ENCODE data around the gene MTF1.

Gene MTF1

DNA sequence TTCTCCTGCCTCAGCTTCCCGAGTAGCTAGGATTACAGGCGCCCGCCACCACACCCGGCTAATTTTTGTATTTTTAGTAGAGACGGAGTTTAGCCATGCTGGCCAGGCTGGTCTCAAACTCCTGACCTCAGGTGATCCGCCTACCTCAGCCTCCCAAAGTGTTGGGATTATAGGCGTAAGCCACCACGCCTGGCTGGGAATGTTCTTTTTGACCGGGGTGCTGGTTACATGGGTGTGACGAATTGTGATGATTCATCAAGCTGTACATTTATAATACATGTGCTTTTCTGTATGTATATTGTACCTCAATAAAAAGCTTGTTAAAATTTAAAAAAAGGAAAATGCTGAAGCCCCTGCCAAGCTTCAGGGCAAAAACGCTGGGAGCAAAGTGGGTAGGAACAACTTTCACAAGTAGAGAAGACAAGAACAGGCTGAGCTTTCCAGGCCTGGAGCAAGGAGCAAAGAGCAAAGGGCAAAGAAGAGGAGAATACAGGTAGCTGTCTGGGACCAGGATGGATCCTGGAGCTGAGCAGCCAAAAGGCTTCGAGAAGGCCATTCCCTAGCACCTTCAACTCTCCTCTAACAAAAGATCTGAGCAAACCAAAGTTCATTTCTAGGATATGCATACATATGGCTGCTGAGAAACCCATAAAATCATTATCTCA lies 30.9 kb downstream of the MTF1 start:
- DNase-seq (ENCODE audit: low read depth in 2 of 2) = no peak

DNA sequence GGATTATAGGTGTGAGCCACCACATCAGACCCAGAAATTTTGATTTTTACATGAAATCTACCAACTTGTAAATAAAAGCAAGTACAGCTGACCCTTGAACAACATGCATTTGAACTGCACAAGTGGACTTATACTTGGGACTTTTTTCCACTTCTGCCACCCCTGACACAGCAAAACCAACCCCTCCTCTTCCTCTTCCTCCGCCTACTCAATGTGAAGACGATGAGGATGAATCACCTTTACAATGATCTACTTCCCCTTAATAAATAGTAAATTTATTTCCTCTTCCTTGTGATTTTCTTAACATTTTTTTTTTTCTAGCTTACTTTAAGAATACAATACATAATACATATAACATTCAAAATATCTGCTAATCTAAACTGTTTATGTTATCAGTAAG lies 33.9 kb downstream of the MTF1 start:
- no peak for DNase-seq (ENCODE audit: low read depth in 2 of 2)

DNA sequence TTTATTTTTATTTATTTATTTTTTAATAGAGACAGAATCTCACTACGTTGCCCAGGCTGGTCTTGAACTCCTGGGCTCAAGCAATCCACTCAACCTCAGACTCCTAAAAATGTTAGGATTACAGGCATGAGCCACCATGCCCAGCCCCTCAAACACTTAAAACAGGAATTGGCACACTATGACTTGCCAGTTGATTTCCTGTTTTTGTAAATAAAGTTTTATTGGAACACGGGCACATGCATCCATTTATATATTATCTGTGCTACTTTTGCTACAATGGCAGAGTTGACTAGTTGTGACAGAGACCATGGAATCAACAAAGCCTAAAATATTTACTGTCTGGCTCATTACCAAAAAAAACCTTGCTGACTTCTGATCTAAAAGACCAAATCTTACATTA lies 35.4 kb downstream of the MTF1 start:
- no peak for DNase-seq (ENCODE audit: low read depth in 2 of 2)

DNA sequence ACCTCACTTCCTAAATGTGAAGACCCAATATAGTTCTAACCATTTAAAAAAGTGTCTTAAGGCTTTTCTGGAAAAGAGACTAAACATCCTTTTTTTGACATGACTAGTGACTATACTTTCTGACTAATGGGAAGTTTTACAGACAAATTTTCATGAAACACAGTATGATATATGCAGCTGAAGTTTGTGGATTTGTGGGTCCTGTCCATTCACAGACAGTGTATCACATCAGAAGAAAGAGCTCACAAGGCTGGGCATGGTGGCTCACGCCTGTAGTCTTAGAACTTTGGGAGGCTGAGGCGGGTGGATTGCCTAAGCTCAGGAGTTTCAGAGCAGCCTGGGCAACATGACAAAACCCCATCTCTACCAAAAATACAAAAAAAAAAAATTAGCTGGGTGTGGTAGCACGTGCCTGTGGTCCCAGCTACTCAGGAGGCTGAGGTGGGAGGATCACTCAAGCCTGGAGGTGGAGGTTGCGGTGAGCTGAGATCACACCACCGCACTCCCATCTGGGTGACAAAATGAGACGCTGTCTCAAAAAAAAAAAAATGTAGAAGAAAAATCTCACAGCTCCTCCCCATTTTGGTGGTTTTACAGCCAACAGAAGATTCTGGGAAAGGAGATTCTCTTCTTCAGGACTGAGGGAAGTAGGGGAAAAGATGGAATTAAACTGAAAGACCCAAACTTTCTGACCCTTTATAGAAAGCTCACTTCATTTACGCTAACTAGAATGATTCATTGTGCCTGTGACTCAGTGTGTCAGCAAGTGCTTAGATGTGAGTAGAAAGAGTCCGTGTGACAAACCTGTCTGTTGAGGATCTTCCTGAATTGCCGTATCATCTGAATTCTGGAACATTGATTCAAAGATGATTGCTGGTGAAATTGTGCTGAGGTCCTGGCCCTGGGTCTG lies 36.2 kb downstream of the MTF1 start:
- no peak for DNase-seq (ENCODE audit: low read depth in 2 of 2)

DNA sequence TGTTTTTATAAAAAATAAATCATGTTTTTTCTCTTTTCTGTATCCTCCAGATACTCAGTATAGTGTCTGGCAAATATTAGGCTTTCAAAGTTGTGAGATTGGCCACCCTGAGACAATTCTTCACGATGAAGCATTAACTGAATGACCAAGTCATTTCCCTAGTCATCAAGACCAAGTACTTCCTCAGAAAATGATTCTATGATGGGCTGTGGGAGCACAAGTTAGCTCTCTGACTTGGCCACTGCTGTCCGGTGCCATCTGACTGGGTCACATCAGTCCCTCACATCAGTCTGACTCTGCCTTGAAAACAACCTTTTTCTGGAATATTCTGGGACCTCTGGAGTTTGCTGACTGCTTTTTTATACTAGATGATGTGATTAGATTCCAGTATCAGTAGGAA lies 37.9 kb downstream of the MTF1 start:
- no peak for DNase-seq (ENCODE audit: low read depth in 2 of 2)

DNA sequence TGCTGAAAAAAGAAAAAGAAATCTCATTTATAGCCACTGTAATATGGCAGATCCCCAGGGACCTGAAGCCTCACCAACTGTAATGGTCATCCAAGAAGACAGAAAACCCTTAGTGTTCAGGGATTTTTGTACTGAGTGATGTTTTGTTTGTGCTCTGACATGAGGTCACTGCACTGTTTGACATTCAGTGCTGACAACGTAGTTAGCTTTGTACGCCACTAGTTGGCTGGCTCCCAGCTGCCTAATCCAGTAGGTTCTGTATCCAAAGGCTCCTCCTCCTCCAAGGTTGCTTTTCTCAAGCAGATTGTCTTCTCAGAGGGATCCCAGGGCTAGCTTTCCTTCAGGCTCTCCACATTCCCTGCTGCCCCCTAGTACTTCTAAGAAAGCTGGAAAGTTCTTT lies 41.9 kb downstream of the MTF1 start:
- DNase-seq (ENCODE audit: low read depth in 2 of 2) = no peak

DNA sequence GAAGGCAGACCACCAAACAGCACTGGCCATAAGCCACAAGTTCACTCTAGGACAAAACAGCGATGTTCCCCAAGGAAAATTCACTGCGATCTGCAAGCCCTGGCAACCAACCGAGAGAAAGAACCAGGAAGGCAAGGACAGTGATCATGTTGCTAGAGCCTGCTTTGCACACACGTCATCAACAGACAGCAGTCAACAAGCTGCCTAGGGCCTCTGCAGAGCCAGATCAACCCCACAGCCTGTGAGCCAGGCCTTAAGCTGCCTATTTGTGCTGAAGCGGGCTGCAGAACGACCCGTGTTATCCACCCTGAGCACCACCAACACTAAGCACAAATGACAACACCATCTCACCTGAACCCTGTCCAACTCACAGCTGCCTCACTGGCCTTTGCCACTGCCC lies 45.1 kb downstream of the MTF1 start:
- DNase-seq (ENCODE audit: low read depth in 2 of 2) = no peak

DNA sequence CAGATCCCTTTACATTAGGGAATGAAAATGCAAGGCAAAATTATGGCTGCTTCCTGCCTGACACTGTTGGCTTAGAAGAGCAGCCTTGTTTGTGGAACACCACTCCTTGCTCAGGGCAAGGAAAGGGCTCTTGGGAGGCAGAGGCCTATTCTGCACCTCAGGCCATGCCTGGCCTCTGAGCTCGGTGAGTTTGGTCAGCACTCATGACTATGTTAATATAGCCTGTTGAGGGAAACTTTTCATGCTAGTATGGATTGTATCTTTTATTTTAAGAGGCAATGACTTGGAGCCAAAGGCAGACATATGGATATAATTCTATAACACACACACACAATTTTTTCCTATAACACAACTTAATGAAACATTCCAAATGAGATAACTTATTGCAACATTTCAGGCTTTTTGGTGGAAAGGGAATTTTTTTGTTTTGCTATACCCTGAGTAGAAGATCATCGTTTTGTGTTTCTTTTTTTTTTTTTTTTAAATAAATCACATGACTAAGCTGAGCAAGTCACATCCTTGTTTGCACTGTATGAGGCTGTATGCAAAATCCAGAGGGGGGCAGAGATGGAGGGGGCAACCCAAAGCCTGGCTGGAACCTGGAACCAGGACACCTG lies 45.8 kb downstream of the MTF1 start:
- no peak for DNase-seq (ENCODE audit: low read depth in 2 of 2)

DNA sequence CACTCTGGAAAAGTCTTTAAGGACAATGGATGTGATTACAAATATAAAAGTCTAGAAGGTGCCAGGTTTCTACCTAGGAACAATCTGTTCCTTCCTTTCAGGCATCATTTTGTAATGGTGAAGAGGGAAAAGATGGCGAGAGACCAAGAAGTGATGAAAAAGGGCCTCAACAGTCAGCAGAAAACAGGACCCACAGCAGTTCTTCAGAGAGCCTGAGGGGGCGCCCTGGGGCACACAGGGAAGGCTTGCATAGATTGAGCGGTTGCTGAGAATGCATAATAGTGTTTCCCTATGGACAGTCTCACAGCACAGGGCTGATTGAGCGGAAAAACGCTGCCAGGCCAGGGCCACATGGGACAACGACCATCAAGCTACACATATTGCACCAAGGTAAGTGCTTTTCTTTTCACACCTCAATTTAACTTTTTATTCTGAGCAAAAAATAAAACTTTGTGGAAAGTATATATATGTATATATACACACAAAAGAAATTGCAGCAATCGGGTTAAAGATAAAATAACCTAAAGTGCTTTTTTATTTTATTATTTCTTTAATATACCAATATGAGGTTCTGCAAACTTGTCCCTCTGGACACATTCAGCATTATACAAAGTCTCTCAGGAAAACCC lies 48.3 kb downstream of the MTF1 start:
- peak; percentile 28 to 29 for DNase-seq (ENCODE audit: low read depth in 2 of 2)

DNA sequence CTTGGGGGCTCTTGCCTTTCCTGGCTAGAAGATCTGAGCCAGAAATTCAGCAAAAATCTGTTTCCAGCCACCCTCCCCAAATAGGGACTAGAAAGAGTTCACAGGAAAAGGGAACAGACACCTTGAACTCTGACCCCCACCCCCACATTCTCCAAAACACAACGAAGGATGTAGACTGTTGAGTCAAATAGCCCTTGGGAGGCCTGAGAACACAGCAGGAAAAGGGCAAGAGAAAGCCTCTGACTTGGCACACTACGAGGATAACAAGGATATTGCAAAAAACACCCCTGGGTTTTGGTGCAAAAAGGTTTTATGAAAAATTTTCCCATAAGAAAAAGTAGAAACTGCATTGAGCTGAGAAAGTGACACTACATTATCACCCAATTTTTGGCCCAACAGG lies 49.5 kb downstream of the MTF1 start:
- DNase-seq (ENCODE audit: low read depth in 2 of 2) = no peak

DNA sequence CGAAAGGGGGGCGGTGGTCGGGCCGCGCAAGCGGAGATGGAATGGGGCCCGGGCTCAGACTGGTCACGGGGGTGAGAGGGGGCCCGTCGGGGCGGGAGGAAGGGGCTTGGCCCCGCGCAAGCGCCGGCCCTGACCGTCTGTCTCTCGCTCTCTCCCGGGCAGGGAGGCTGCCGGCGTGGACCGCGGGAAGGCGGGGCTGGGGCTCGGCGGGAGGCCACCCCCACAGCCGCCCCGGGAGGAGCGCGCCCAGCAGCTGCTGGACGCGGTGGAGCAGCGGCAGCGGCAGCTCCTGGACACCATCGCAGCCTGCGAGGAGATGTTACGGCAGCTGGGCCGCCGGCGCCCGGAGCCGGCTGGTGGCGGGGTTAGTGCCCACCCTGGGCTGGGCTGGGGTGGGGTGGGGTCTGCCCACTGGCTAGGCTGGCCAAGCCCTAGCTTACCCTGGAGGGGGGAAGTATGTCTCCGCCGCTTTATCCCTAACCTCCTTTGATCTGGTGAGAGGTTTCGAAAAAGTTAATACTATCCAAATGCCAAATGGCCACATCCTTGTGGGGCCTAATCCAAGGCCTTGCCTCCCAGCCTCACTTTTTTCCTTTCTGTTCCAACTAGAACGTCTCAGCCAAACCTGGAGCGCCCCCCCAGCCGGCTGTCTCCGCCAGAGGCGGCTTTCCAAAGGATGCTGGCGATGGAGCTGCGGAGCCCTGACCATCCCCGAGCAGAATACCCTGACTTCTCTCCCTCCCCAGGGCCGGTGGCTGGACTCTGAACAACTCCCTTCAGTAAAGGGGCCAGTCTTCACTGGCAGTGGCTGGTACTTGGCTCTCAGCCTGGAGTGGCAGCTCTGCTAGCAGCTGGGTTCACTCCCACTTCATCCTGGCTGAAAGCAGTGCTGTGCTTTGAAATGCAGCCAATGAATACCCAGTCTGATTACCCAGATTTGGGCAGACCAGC lies 50.7 kb downstream of the MTF1 start:
- DNase-seq (ENCODE audit: low read depth in 2 of 2) = no peak

DNA sequence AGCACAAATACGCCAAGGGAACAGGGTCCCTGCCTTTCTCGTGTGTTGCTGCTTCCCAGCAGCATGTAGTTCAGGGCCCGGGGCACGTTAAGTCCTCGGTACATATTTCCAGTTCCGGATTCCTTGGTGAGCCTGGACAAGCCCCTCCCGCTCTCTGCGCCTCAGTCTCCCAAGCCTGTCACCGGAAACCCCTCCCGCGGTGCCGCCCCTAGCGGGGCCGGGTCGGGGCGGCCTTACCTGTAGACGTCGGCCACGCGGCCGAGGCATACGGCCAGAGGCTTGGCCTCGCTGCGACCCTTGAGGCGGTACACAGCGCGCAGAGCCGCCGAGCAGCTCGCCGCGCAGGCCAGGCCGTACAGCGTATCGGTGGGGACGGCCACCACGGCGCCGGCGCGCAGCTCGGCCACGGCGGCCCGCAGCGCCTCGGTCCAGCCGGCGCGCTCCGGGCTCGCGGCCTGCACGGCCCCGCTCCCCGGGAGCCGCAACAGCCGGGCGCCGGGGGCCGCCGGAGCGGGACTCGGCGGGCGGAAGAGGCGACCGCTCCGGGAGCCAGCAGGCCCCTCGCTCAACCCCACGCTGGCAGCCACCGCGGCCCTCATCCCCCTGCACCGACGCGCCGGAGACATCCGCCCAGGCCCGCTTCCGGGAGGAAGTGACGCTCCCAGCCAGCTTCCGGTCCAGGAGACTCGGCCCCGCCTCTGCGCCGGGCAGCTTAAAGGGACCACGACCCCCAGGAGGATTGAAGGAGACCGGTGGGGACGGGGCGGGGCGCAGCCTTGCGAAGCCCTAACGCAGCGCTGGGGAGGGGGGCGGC lies 51.6 kb downstream of the MTF1 start, which contains the start of the genes C1orf122 and YRDC:
Gene C1orf122, plus strand, starts transcription at position 236 of the 814 bp plus-strand sequence. CDS start 615 bp downstream, outside the sequence.
Gene YRDC, minus strand, starts transcription at position 654 of the 814 bp plus-strand sequence. Its CDS starts 28 bp downstream, at position 626.
- DNase-seq (ENCODE audit: low read depth in 2 of 2) = peak; percentile 72 to 86

DNA sequence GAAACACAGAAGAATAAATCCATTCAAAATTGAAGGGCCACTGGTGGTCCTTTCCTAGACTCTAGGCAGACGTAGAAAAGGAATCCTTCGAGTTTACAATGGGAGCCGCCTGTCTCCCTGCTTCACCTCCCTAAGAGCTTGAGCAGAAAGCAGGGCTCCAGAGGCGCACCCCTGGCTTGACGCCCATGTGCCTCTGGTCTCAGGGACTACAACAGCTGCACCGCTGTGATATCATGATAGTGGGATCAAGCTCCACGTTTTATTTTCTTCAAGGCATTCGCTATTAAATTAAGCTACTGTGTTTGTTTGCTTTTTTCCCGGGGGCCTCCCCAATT lies 52.2 kb downstream of the MTF1 start:
- no peak for DNase-seq (ENCODE audit: low read depth in 2 of 2)

DNA sequence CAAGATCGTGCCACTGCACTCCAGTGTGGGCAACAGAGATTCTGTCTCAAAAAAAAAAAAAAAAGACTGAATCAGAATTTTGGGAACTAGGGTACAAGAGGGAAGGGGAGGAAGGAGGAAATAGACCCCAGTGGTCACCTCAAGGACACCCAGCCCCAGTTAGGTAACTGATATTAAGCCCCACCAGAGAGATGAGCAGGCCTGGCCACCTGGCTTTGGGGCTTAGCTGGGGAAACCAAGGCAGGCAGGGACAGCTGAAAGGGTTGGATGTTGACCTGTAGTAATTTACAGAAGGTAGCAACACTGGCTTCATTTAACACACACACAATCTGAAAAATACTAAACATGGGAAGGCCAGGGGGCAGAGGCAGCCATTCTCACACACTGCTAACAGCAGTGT lies 57.0 kb downstream of the MTF1 start:
- no peak for DNase-seq (ENCODE audit: low read depth in 2 of 2)

DNA sequence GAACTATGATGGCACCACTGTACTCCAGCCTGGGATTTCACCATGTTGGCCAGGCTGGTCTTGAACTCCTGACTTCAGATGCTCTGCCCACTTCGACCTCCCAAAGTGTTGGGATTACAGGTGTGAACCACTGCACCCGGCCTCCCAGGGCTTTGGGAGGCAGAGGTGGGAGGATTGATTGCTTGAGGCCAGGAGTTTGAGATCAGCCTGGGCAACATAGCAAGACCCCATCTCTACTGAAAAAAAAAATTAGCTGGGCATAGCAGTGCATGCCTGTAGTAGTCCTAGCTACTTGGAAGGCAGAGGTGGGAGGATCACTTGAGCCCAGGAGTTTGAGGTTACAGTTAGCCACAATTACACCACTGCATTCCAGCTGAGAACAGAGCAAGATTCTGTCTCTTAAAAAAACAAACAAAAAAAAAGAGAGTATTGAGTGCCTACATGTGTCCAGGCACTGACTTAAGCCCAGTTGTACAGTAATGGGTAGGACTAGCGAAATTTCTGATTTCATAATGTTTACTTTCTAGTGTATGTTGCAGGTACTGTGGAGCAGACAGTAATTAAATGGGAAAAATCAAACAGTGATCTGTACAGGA lies 61.5 kb downstream of the MTF1 start:
- no peak for DNase-seq (ENCODE audit: low read depth in 2 of 2)

DNA sequence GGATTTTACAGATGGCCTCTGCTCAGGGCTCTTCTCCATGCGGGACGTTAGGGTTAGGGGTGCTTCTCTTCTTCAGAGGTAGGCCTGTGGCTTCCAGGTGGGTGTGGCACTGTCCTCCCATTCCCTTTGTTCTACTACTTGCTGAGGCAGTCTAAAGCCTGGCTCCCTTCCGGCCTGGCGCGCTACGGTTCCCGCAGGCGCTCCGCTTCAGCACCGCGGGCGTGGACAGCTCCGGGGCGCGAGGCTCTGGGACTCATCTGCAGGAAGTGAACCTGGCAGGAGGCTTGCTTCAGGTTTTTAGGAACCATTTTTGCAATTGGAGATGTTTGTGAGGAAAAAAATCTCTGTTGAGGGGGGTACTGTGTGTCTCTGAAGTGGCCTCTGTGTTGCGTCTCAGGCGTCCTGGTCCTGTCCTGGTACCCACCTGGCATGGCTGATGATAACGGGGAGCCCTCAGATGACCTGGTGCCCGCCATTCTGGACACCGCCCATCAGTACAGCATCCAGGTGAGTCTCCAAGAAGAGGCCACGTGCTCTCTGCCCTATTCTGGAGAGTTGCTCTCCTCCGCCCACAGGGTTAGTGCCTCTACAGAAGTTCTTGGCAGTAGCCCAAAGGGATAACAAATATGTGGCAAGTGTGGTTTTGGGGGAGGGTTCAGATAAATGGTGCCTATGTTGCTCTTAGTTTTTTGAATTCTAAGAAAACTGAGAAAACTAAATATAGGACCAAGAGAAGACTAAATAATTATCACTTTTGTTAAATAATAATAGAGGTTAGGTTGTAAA lies 63.9 kb downstream of the MTF1 start:
- peak in 1 of 2 donors; percentile 26 for DNase-seq (ENCODE audit: low read depth in 2 of 2)

DNA sequence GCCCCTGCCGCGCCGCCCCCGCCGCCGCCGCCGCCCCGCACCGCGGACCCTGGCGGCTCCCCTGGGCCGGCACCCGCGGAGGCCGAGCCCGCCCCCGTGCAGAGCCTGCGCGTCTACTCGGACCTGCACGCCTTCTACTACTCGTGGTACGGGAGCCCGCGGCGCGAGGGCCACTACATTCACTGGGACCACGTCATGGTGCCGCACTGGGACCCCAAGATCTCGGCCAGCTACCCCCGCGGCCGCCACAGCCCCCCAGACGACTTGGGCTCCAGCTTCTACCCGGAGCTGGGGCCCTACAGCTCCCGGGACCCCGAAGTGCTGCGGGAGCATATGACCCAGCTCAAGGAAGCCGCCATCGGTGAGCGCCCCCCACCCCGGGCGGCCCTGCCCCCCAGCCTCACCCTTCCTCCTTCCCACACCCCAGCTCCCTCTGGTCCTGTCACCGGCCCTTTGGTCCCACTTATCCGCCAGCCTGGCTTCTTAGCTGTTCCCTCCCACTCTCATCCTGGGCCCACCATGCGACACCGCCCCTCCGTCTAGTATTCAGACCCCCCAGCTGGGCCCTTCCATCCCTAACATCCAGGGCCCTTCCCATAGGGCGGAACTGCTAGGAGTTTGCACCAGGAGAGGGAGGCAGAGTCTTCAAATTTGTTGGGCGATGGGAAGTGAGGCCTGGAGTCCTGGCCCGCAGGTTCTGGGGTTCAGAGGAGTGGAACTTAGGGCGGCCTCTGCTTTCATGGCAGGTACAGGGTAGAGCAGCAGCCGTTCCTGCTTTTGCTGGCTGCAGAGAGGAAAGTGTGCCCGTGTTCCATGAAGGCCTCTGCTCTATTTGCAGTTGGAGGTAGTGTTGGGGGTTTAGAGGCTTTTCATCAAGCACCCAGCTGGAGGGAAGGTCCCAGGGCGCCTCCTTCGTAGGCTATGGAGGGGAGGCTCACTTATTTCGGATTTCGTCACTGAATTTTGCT lies 64.7 kb downstream of the MTF1 start:
- DNase-seq (ENCODE audit: low read depth in 2 of 2) = no peak

Data from stimulated activated CD4-positive, alpha-beta T cell treated with anti-CD3 and anti-CD28 coated beads, Interleukin-1b, Interleukin-23, amount 100 ng/mL, for 1 hour (primary cell).